Gastrocnemius medialis (tissue), 4 donors: ENCODE results near the gene CCDC142. TPM values are rescaled to one million over a fixed set of nuclear protein-coding genes. Genes with fewer than 3 reads are reported as not detected.

Experiments
- ATAC-seq, 2 donors: fragments of 150-250 bp; one replicate each; pipeline ENCODE4 v1.9.1; 2016
- DNase-seq, 2 donors: peaks; one replicate each; pipeline ENCODE4 v3.0.0-alpha.2; 2019
- H3K27ac ChIP-seq, 4 donors: fragments of 200-600 bp; sonication (generic); 1 replicate in 1 of 4; 2 replicates in 3 of 4; pipeline ENCODE4 v1.5.1; 2016 to 2018; ENCODE audit warnings: mild to moderate bottlenecking in 2 of 4, moderate library complexity in 1 of 4
- H3K27me3 ChIP-seq, 3 donors: fragments of 200-600 bp; sonication (generic) in 2 of 3; 1 replicate in 1 of 3; 2 replicates in 2 of 3; pipeline versions ENCODE4 v1.5.1 to v1.6.0; 2016 to 2019; ENCODE audit warnings: mild to moderate bottlenecking in 1 of 3, moderate library complexity in 1 of 3
- H3K36me3 ChIP-seq, 2 donors: fragments of 200-600 bp; sonication (generic) in 1 of 2; one replicate each; pipeline ENCODE4 v1.5.1; 2017 to 2018
- H3K4me1 ChIP-seq, 2 donors: fragments of 200-600 bp; sonication (generic) in 1 of 2; one replicate each; pipeline ENCODE4 v1.5.1; 2016 to 2017; ENCODE audit warnings: mild to moderate bottlenecking in 2 of 2
- H3K4me3 ChIP-seq, 4 donors: fragments of 200-600 bp; sonication (generic) in 3 of 4; 1 replicate in 1 of 4; 2 replicates in 3 of 4; pipeline ENCODE4 v1.5.1; 2016 to 2019; ENCODE audit warnings: mild to moderate bottlenecking in 2 of 4
- H3K9me3 ChIP-seq, 3 donors: fragments of 200-600 bp; sonication (generic) in 2 of 3; 1 replicate in 1 of 3; 2 replicates in 2 of 3; pipeline ENCODE4 v1.5.1; 2016 to 2019
- CTCF ChIP-seq, 5 experiments: fragments of 450-650 bp in 3 of 5; fragments of 200-600 bp in 2 of 5; sonication (generic) in 2 of 5; IDR thresholded peaks in 4 of 5; conservative IDR thresholded peaks in 1 of 5; 1 replicate in 4 of 5; 2 replicates in 1 of 5; pipeline ENCODE4 v1.5.1; 2016 to 2019; ENCODE audit warnings: antibody characterized with exemption in 5 of 5, mild to moderate bottlenecking in 3 of 5, moderate library complexity in 3 of 5
- POLR2A ChIP-seq, 2 donors: fragments of 450-650 bp; IDR thresholded peaks; one replicate each; pipeline ENCODE4 v1.6.1; 2017; ENCODE audit warnings: antibody characterized with exemption in 2 of 2, mild to moderate bottlenecking in 2 of 2, moderate library complexity in 2 of 2
- in situ Hi-C, 4 donors: fragments of 200-750 bp; cut with MboI; loops; one replicate each; pipeline versions ENCODE4 v1.15.0 to v1.8.0; 2017; ENCODE audit warnings: low sequenced_read_pairs in 4 of 4
- intact Hi-C: fragments of 100-400 bp; cut with DNase I; formaldehyde crosslinking; loops from one replicate; pipeline ENCODE4 v1.15.1; 2023; ENCODE audit warnings: low total_unique reads
- total RNA-seq, 4 donors: library from RNA; depleted of rRNA; stranded (reverse); fragments of >200 nt; gene quantifications; one replicate each; pipeline versions ENCODE4 v1.1.0 to v1.2.3, GENCODE V29; 2016

The CCDC142 gene
- total RNA-seq, 4 donors from 2014 or later: 5.5 to 7.3 (median 6.0) TPM

GRCh38 chr2:74525717-74526648 lies 43.2 kb upstream of the CCDC142 start, which contains the start of gene DQX1:
Gene DQX1, minus strand, starts transcription at chr2:74526231. Its CDS starts 502 bp downstream, at chr2:74525729.
- peaks cover 14 to 25% of the 10 kb centered on the region in 2 donors for H3K4me1 ChIP-seq
- TF ChIP-seq CTCF (IDR thresholded peaks at IDR 0.05 in 4 of 5, conservative IDR thresholded peaks at IDR 0.05 in 1 of 5): no peak
- TF ChIP-seq POLR2A (IDR thresholded peaks at IDR 0.05): no peak
- DNase-seq: no peak
- no peak for ATAC-seq
- peaks cover 0 to under 1% (median 0%) of the 10 kb centered on the region in 3 donors for H3K27me3 ChIP-seq
- H3K36me3 ChIP-seq: peaks cover 0 to 29% of the 10 kb centered on the region in 2 donors
- H3K4me3 ChIP-seq: no peak within 1 kb of the TSS
- in situ Hi-C loops: loop anchor here in 1 of 4 donors (25.0 kb wide), 1 partner anchor 1289 kb away; the partner anchor contains the start of genes CCT7 and PRADC1
- no peak within 1 kb of the TSS for H3K27ac ChIP-seq
- intact Hi-C loops: loop anchor here (10.0 kb wide), 1 partner anchor 309 kb away; the partner anchor contains the start of gene HK2
- H3K9me3 ChIP-seq: no peaks in the 10 kb centered on the region

- H3K27me3 ChIP-seq: peaks cover 4 to 9% (median 8%) of the 10 kb centered on the region in 3 donors
- peaks cover 10 to 17% of the 10 kb centered on the region in 2 donors for H3K4me1 ChIP-seq
- H3K27ac ChIP-seq: no peak overlapping the region
- H3K9me3 ChIP-seq: no peaks in the 10 kb centered on the region
- intact Hi-C loops: loop anchor here (10.0 kb wide), 1 partner anchor 310 kb away; the partner anchor contains the start of gene HK2
- DNase-seq (no peak), ATAC-seq (no peak)
- H3K36me3 ChIP-seq: peaks cover 0 to 29% of the 10 kb centered on the region in 2 donors
- in situ Hi-C loops: loop anchor here in 1 of 4 donors (25.0 kb wide), 1 partner anchor 1288 kb away; the partner anchor contains the start of genes CCT7 and PRADC1
- TF ChIP-seq POLR2A (IDR thresholded peaks at IDR 0.05) (no peak), CTCF (IDR thresholded peaks at IDR 0.05 in 4 of 5, conservative IDR thresholded peaks at IDR 0.05 in 1 of 5) (no peak)
- no peak overlapping the region for H3K4me3 ChIP-seq
These were observed 42.3 kb upstream of the CCDC142 start for GRCh38 chr2:74524955-74525716.

GRCh38 chr2:74524005-74524404 lies 41.2 kb upstream of the CCDC142 start:
- in situ Hi-C loops: no loop called here
- Histone ChIP-seq H3K4me3 (no peak overlapping the region), H3K27ac (no peak overlapping the region), H3K4me1 (peaks cover 10 to 15% of the 10 kb centered on the region in 2 donors), H3K36me3 (peaks cover 0 to 29% of the 10 kb centered on the region in 2 donors), H3K9me3 (no peaks in the 10 kb centered on the region), H3K27me3 (peaks cover 13 to 20% (median 19%) of the 10 kb centered on the region in 3 donors)
- DNase-seq: no peak
- no peak for ATAC-seq
- no peak for TF ChIP-seq POLR2A (IDR thresholded peaks at IDR 0.05)
- TF ChIP-seq CTCF (IDR thresholded peaks at IDR 0.05 in 4 of 5, conservative IDR thresholded peaks at IDR 0.05 in 1 of 5): no peak
- intact Hi-C loops: loop anchor here (10.0 kb wide), 1 partner anchor 311 kb away; the partner anchor contains the start of gene HK2

- no peak for ATAC-seq
- H3K4me1 ChIP-seq: peaks cover 0 to under 1% of the 10 kb centered on the region in 2 donors
- TF ChIP-seq POLR2A (IDR thresholded peaks at IDR 0.05) (no peak), CTCF (IDR thresholded peaks at IDR 0.05 in 4 of 5, conservative IDR thresholded peaks at IDR 0.05 in 1 of 5) (no peak)
- H3K36me3 ChIP-seq: peaks cover 0 to 21% of the 10 kb centered on the region in 2 donors
- H3K9me3 ChIP-seq: no peaks in the 10 kb centered on the region
- H3K4me3 ChIP-seq: no peak overlapping the region
- in situ Hi-C loops: no loop called here
- no peak overlapping the region for H3K27ac ChIP-seq
- H3K27me3 ChIP-seq: peaks cover 26 to 35% (median 34%) of the 10 kb centered on the region in 3 donors
- no peak for DNase-seq
- intact Hi-C loops: loop anchor here (10.0 kb wide), 1 partner anchor 312 kb away; the partner anchor contains the start of gene HK2
These were observed 39.7 kb upstream of the CCDC142 start for GRCh38 chr2:74522516-74522915.
